ENCODE results near the gene CSPG4. TPM values are rescaled to one million over a fixed set of nuclear protein-coding genes. Genes with fewer than 3 reads are reported as not detected.
A peak's percentile ranks its signal among the peaks of the same experiment; 100 is the strongest.
"Not testable (repeated sequence)": the region's sequence is repeated elsewhere in the genome, so short reads cannot be mapped to it uniquely, and the experiment has no call there.

The CSPG4 gene
- total and polyA plus RNA-seq, 9 of the 15 experiments (the other 6 are each of a cell fraction or from before 2014, with no cell fraction given): under 0.01 to 0.07 (median 0.04) TPM; not detected in 5

DNA sequence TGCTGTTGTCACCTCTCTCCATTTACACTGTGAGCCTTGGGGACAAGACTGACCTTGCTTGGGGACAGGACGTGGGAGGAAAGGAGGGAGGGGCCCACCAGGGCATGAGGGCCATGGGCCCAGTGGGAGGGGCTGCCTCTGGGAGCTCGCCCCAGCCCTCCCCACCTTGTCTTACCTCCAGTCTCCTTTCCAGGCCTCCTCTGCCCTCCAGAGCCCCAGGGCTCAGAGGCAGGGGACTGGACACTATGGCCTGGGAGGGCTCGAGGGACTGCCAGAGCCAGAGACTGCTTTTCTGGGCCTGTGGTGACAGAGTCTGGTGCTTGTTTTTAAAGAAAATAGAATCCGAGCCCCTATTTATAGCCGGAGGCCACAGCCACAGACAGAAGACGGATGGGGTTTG is 10.2 kb downstream of the CSPG4 start:
- Histone ChIP-seq H3K36me3 (ENCODE audit: control insufficient read depth, insufficient read depth, low read length) (no peaks in the 10 kb centered on the region), H3K4me3 (no peak overlapping the region), H3K9ac (ENCODE audit: insufficient read depth in 1 of 2, low read depth in 2 of 2, low read length in 2 of 2) (peak overlapping the region in 1 of 2 experiments; percentile 35; a peak in 2 of 4 replicates), H3K4me2 (ENCODE audit: insufficient read depth, low read length) (no peak overlapping the region), H3K27me3 (ENCODE audit: control insufficient read depth in 2 of 2, insufficient read depth in 2 of 2, low read length in 2 of 2) (no peaks in the 10 kb centered on the region), H3K9me1 (ENCODE audit: control insufficient read depth, insufficient read depth, low read length) (no peaks in the 10 kb centered on the region), H3K27ac (ENCODE audit: extremely low read depth, low read depth, low read length) (no peak overlapping the region), H3K79me2 (ENCODE audit: control insufficient read depth, insufficient read depth, low read length) (no peaks in the 10 kb centered on the region), H3K4me1 (replicated peaks in 1 of 2; ENCODE audit: control insufficient read depth in 2 of 2, insufficient read depth in 2 of 2, low read length in 2 of 2) (peaks cover 0 to 17% of the 10 kb centered on the region in 2 experiments; a peak in 3 of 5 replicates), H4K20me1 (replicated peaks; ENCODE audit: control insufficient read depth, insufficient read depth, low read length) (no peaks in the 10 kb centered on the region), H2AFZ (ENCODE audit: low read depth, low read length) (no peak overlapping the region), H3K9me3 (replicated peaks; ENCODE audit: control insufficient read depth, insufficient read depth, low read depth, low read length) (no peaks in the 10 kb centered on the region)
- BruUV-seq (replicated peaks): no TSS peak
- in situ Hi-C loops (cut with MboI) (no loop called here), intact Hi-C loops (cut with micrococcal nuclease) (no loop called here)
- TF ChIP-seq ZNF76 (CRISPR knock-in tag; IDR thresholded peaks at IDR 0.05; ENCODE audit: borderline replicate concordance): no peak
- peak; percentile 55 for TF ChIP-seq EGR1 (conservative IDR thresholded peaks at IDR 0.05)
- no peak for TF ChIP-seq PHF8 (IDR thresholded peaks at IDR 0.05; ENCODE audit: borderline replicate concordance, low read length)
- TF ChIP-seq BRD4 (IDR thresholded peaks at IDR 0.05): no peak
- no peak for TF ChIP-seq ZNF507 (tag; conservative IDR thresholded peaks at IDR 0.05)
- no peak for TF ChIP-seq ZEB2 (IDR thresholded peaks at IDR 0.05)
- ChIA-PET CTCF (ENCODE audit: low intra/inter-chr PET ratio) (interaction anchor here (0.7 kb wide), 1 partner anchor 125 kb away, joined by 5 read pairs; no protein-coding TSS in a partner anchor), POLR2A (no interaction called here)
- ATAC-seq (peak; percentile 57), DNase-seq (ENCODE audit: extremely low read depth in 1 of 4, low spot score in 3 of 4) (peak in 2 of 4 experiments; percentile 23 to 45), FAIRE-seq (peak; percentile 55)
- 40% methylated on average over 3 of the region's 6 CpGs for WGBS (ENCODE audit: insufficient coverage, low coverage, missing lambda C conversion rate)

DNA sequence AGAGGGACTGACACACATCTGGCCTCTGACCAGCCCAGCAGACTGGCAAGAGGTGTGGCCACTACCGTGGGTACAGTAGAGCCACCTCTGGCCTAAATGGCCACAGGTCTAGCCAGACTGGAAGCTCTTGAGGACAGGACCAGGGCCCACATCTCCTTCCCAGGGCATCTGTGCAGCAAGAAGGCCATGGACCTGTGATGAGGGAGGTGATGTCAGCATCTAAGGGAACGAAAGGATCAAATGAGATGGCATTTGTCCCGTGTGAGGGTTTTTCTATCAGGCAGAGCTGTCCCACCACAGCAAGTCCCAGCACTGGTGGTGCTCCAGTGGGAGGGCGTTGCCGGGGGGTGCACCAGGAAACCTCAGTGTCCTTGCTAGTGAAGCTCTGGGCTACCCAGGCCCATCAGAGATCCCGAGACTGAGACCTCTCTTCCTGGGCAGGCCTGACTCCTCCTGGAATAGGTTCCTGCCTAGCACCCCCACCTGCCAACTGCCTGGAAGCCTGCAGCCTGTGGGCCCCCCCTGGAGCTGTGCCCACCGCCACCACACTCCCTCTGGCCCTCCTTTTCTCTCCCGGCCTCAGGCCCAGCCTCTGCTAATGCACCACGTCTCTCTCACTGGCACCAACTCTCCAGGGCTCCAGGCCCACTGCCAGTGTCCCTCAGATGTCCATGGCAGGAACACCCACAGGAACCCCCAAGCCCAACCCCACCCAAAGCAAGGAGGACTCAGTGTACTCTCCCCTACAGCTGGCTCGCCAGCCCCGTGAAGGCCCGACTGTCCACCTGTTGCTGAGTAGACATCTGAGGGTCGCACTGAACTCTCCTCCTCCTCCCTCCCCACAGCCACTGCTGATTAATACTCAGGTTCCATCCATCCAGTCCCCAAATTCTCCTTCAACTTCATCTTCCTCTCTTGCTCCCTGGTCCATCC is 11.3 kb downstream of the CSPG4 start:
- WGBS (ENCODE audit: insufficient coverage, low coverage, missing lambda C conversion rate): 47% methylated on average over 10 of the region's 13 CpGs
- POLR2A ChIA-PET; CTCF ChIA-PET (ENCODE audit: low intra/inter-chr PET ratio); ATAC-seq; H2AFZ ChIP-seq (ENCODE audit: low read depth, low read length); H3K4me2 ChIP-seq (ENCODE audit: insufficient read depth, low read length); in situ Hi-C loops (cut with MboI); H3K27me3 ChIP-seq (ENCODE audit: control insufficient read depth in 2 of 2, insufficient read depth in 2 of 2, low read length in 2 of 2); H4K20me1 ChIP-seq (replicated peaks; ENCODE audit: control insufficient read depth, insufficient read depth, low read length); FAIRE-seq; H3K9me1 ChIP-seq (ENCODE audit: control insufficient read depth, insufficient read depth, low read length); H3K36me3 ChIP-seq (ENCODE audit: control insufficient read depth, insufficient read depth, low read length); H3K9ac ChIP-seq (ENCODE audit: insufficient read depth in 1 of 2, low read depth in 2 of 2, low read length in 2 of 2); intact Hi-C loops (cut with micrococcal nuclease); H3K79me2 ChIP-seq (ENCODE audit: control insufficient read depth, insufficient read depth, low read length); BruUV-seq (replicated peaks); H3K27ac ChIP-seq (ENCODE audit: extremely low read depth, low read depth, low read length); H3K4me3 ChIP-seq; H3K9me3 ChIP-seq (replicated peaks; ENCODE audit: control insufficient read depth, insufficient read depth, low read depth, low read length); DNase-seq (ENCODE audit: extremely low read depth in 1 of 4, low spot score in 3 of 4): not testable (repeated sequence)
- peaks cover 0 to 25% of the 10 kb centered on the region in 2 experiments; a peak in 3 of 5 replicates for H3K4me1 ChIP-seq (replicated peaks in 1 of 2; ENCODE audit: control insufficient read depth in 2 of 2, insufficient read depth in 2 of 2, low read length in 2 of 2)
